HG02981 (cell line): ENCODE measurements around the gene SPEM3.

Experiments used
- ATAC-seq: cut with Tn5 transposase; IDR thresholded peaks from one replicate; pipeline ENCODE4 v1.9.1; 2021; ENCODE audit warnings: mild to moderate bottlenecking, moderate library complexity; ENCODE audit not compliant: unreplicated experiment

SPEM3 gene

GRCh38 chr17:7440113-7440833, 11.6 kb downstream of the SPEM3 start:
- ATAC-seq: no peak

GRCh38 chr17:7440834-7441195, 12.2 kb downstream of the SPEM3 start:
- no peak for ATAC-seq

GRCh38 chr17:7441266-7441665, 12.6 kb downstream of the SPEM3 start:
- ATAC-seq: no peak

GRCh38 chr17:7442142-7442541, 13.5 kb downstream of the SPEM3 start:
- ATAC-seq: no peak

- no peak for ATAC-seq
These were observed 15.1 kb downstream of the SPEM3 start for GRCh38 chr17:7443499-7444485.

GRCh38 chr17:7444682-7445618, 16.3 kb downstream of the SPEM3 start, which contains the start of gene CHRNB1:
TSS of gene CHRNB1 (plus strand) at chr17:7445061. CDS start at chr17:7445128, 67 bp downstream.
- ATAC-seq: no peak

GRCh38 chr17:7445619-7445968, 16.9 kb downstream of the SPEM3 start:
- ATAC-seq: no peak

- no peak for ATAC-seq
These were observed 19.8 kb downstream of the SPEM3 start for GRCh38 chr17:7448461-7448860.

GRCh38 chr17:7459961-7460545, 31.4 kb downstream of the SPEM3 start:
- ATAC-seq: no peak

GRCh38 chr17:7460850-7461660, 32.4 kb downstream of the SPEM3 start:
- ATAC-seq: no peak

- ATAC-seq: no peak
These were observed 34.1 kb downstream of the SPEM3 start for GRCh38 chr17:7462474-7463371.

- ATAC-seq: no peak
These were observed 34.8 kb downstream of the SPEM3 start for GRCh38 chr17:7463372-7463846.

- no peak for ATAC-seq
These were observed 35.4 kb downstream of the SPEM3 start for GRCh38 chr17:7464081-7464480.

- ATAC-seq: no peak
These were observed 37.1 kb downstream of the SPEM3 start for GRCh38 chr17:7465597-7466275.

GRCh38 chr17:7466318-7466638, 37.6 kb downstream of the SPEM3 start:
- ATAC-seq: no peak

- no peak for ATAC-seq
These were observed 38.1 kb downstream of the SPEM3 start for GRCh38 chr17:7466639-7467341.

- ATAC-seq: no peak
These were observed 38.8 kb downstream of the SPEM3 start for GRCh38 chr17:7467498-7467897.

- no peak for ATAC-seq
These were observed 39.6 kb downstream of the SPEM3 start for GRCh38 chr17:7468290-7468689.
